Ishikawa (cell line): ENCODE results near the gene NAPG.

Source experiments
- CEBPB ChIP-seq: IDR thresholded peaks from 2 replicates; pipeline ENCODE4 v1.6.1; 2012
- CREB1 ChIP-seq: IDR thresholded peaks from 2 replicates; pipeline ENCODE4 v1.6.1; 2012; ENCODE audit warnings: low read depth
- EGR1 ChIP-seq: IDR thresholded peaks from 2 replicates; pipeline ENCODE4 v1.6.1; 2012
- EP300 ChIP-seq: IDR thresholded peaks from 2 replicates; pipeline ENCODE4 v1.6.1; 2012; ENCODE audit warnings: borderline replicate concordance
- FOXM1 ChIP-seq: IDR thresholded peaks from 2 replicates; pipeline ENCODE4 v1.6.1; 2012; ENCODE audit warnings: low read depth, borderline replicate concordance
- MAX ChIP-seq: IDR thresholded peaks from 2 replicates; pipeline ENCODE4 v1.6.1; 2012
- NFIC ChIP-seq: IDR thresholded peaks from 2 replicates; pipeline ENCODE4 v1.6.1; 2012
- RAD21 ChIP-seq: IDR thresholded peaks from 2 replicates; pipeline ENCODE4 v1.6.1; 2012; ENCODE audit warnings: low read depth
- TAF1 ChIP-seq: IDR thresholded peaks from 2 replicates; pipeline ENCODE4 v1.6.1; 2012; ENCODE audit warnings: low read depth, mild to moderate bottlenecking
- TCF12 ChIP-seq: IDR thresholded peaks from 2 replicates; pipeline ENCODE4 v1.6.1; 2012; ENCODE audit warnings: low read depth
- TEAD4 ChIP-seq: IDR thresholded peaks from 2 replicates; pipeline ENCODE4 v1.6.1; 2012
- YY1 ChIP-seq: IDR thresholded peaks from 2 replicates; pipeline ENCODE4 v1.6.1; 2012; ENCODE audit warnings: low read depth
- ZBTB7A ChIP-seq: IDR thresholded peaks from 2 replicates; pipeline ENCODE4 v1.6.1; 2012; ENCODE audit warnings: low read depth
- TF ChIP-seq, protein P1 (sequence below): IDR thresholded peaks from 2 replicates; pipeline ENCODE4 v1.6.1; 2012
- TF ChIP-seq, protein P2 (sequence below): IDR thresholded peaks from 2 replicates; pipeline ENCODE4 v1.6.1; 2012; ENCODE audit warnings: low read depth, mild to moderate bottlenecking

Gene NAPG

DNA sequence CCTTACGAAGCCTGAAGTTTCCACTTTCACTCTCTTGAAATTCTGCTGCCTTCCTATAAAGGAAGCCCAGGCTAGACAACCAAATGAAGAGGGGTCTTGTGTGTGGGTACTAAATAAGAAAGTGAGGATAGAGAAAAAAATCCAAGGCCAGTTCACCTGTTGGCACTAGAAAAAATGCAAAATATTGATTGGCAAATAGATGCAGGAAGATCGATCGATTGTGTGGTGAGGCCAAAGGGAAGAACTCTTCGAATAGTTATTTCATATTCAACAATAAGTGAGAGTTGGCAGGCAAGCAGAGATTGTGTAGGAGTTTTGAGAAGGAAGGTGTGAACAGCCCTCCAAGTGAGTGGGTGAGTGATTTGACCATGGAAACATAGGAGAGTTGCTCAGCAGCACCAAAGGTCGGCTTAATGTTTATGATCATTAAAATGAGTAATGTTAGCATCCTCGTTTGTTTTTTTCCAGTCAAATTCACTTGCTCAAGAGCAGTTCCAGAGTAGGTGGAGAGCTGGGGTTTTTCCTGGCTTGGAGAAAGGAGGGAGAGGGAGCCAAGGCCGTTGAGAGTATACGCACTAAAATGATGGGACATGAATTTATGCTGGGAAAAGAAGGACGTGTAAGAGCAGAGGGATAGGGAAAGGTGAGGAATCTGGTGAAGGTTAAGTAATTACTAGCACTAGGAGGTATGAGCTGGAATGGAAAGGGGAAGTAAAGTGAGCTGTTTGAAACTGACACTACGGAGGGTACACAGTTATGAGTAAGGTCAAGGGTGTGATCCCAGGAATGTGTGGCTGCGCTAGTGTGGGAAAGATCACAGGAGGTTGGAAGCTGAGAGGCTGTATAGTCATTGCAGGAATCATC lies 1.1 kb upstream of the NAPG start:
- no peak for TF ChIP-seq CEBPB
- TF ChIP-seq ZBTB7A, result no peak
- TF ChIP-seq MAX, result no peak
- TF ChIP-seq TAF1, result no peak
- TF ChIP-seq EGR1, result no peak
- no peak for TF ChIP-seq RAD21
- no peak for TF ChIP-seq YY1
- TF ChIP-seq, protein P1, sequence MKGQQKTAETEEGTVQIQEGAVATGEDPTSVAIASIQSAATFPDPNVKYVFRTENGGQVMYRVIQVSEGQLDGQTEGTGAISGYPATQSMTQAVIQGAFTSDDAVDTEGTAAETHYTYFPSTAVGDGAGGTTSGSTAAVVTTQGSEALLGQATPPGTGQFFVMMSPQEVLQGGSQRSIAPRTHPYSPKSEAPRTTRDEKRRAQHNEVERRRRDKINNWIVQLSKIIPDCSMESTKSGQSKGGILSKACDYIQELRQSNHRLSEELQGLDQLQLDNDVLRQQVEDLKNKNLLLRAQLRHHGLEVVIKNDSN, result no peak
- no peak for TF ChIP-seq CREB1
- no peak for TF ChIP-seq NFIC
- no peak for TF ChIP-seq TEAD4
- no peak for TF ChIP-seq FOXM1
- TF ChIP-seq EP300, result no peak
- TF ChIP-seq, protein P2, sequence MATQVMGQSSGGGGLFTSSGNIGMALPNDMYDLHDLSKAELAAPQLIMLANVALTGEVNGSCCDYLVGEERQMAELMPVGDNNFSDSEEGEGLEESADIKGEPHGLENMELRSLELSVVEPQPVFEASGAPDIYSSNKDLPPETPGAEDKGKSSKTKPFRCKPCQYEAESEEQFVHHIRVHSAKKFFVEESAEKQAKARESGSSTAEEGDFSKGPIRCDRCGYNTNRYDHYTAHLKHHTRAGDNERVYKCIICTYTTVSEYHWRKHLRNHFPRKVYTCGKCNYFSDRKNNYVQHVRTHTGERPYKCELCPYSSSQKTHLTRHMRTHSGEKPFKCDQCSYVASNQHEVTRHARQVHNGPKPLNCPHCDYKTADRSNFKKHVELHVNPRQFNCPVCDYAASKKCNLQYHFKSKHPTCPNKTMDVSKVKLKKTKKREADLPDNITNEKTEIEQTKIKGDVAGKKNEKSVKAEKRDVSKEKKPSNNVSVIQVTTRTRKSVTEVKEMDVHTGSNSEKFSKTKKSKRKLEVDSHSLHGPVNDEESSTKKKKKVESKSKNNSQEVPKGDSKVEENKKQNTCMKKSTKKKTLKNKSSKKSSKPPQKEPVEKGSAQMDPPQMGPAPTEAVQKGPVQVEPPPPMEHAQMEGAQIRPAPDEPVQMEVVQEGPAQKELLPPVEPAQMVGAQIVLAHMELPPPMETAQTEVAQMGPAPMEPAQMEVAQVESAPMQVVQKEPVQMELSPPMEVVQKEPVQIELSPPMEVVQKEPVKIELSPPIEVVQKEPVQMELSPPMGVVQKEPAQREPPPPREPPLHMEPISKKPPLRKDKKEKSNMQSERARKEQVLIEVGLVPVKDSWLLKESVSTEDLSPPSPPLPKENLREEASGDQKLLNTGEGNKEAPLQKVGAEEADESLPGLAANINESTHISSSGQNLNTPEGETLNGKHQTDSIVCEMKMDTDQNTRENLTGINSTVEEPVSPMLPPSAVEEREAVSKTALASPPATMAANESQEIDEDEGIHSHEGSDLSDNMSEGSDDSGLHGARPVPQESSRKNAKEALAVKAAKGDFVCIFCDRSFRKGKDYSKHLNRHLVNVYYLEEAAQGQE, result no peak

DNA sequence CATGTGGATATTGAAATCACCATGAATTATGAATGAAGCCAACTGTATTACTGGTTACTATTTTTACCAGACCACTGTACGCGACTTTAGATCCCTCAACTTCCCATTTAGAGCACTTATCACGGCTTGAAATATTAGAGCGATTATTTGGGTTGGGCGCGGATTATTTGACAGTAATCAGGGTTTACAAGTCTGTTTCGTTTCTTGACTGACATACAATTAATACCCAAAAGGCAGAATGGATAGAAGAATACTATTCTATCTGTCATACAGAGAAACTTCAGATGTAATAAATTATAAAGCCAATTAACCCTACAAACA lies 496 bp upstream of the NAPG start:
- TF ChIP-seq YY1, result no peak
- TF ChIP-seq, protein P1, result no peak

GRCh38 chr18:10526561-10526949 lies 728 bp downstream of the NAPG start:
- TF ChIP-seq, protein P1, result no peak
- no peak for TF ChIP-seq YY1
- TF ChIP-seq CEBPB, result no peak
- TF ChIP-seq TEAD4, result no peak
- no peak for TF ChIP-seq RAD21
- no peak for TF ChIP-seq EGR1
- TF ChIP-seq EP300, result no peak
- no peak for TF ChIP-seq CREB1
- no peak for TF ChIP-seq MAX

DNA sequence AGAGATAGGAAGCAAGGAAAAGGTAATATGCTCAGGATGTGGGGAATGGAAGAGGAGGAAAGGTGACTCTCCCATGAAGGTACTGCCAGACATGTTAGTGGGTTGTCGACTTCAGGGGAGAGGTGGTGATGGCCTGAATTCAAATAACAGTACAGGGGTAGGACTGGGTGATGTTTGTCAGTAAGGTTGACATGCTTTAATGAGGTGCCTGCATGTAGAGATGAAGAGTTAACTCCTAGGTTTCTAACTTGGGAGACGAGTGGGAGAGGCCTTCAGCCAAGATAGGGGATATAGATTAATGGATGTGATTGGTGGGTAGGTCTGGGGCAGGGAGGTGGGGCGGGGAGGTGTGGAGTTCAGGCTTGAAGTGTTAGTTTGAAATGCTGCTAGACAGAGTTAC lies 2.6 kb downstream of the NAPG start:
- TF ChIP-seq NFIC, result no peak
- TF ChIP-seq MAX, result no peak
- no peak for TF ChIP-seq RAD21
- no peak for TF ChIP-seq TEAD4
- TF ChIP-seq ZBTB7A, result no peak
- no peak for TF ChIP-seq YY1

DNA sequence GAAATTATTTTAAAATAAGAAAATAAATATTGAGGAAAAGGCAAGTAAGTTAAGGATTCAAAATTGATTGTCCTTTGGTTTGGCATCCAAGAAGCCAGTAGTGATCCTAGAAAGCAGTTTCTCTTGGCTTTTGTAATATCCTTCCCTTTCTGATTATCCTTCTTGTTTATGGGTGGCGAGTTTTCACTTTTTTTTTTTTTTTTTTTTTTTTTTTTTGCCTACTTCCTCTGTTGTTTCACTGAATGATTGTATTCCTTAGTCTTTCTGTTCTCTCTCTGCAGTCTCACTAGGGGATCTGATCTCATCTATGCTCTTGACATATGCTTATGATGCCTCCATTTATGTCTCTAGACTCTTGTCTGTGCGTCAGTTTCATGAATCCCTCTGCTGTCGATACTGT lies 4.2 kb downstream of the NAPG start:
- TF ChIP-seq EP300, result no peak

DNA sequence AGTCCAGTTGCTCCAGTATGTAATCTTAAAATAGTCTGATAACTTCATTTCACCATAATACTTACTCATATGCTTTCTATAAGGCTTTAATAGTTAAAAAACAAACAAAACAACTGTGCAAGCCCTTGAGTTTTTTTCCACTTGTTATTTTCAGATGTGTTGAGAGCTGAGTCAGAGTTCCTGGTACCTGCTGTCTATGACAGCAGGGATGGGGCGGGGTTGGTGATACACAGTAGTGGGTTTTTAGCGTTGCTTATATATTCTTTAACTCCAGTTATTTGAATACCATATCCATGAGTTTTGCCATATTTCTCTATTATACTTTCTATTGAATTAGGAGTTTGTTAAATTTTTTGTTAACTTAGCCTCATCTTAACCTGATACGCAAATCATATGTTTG lies 5.0 kb downstream of the NAPG start:
- TF ChIP-seq TEAD4 (no peak), RAD21 (no peak), EGR1 (no peak), NFIC (no peak), TCF12 (no peak), EP300 (no peak), FOXM1 (no peak), CREB1 (no peak), CEBPB (no peak), MAX (no peak)
- TF ChIP-seq, protein P2, result no peak
- TF ChIP-seq, protein P1, result no peak
